ENCODE data around the gene USP33. TPM values are rescaled to one million over a fixed set of nuclear protein-coding genes. Genes with fewer than 3 reads are reported as not detected.
"Not testable (repeated sequence)": the region's sequence is repeated elsewhere in the genome, so short reads cannot be mapped to it uniquely, and the experiment has no call there.

The USP33 gene
- total RNA-seq = 87.1 TPM

DNA sequence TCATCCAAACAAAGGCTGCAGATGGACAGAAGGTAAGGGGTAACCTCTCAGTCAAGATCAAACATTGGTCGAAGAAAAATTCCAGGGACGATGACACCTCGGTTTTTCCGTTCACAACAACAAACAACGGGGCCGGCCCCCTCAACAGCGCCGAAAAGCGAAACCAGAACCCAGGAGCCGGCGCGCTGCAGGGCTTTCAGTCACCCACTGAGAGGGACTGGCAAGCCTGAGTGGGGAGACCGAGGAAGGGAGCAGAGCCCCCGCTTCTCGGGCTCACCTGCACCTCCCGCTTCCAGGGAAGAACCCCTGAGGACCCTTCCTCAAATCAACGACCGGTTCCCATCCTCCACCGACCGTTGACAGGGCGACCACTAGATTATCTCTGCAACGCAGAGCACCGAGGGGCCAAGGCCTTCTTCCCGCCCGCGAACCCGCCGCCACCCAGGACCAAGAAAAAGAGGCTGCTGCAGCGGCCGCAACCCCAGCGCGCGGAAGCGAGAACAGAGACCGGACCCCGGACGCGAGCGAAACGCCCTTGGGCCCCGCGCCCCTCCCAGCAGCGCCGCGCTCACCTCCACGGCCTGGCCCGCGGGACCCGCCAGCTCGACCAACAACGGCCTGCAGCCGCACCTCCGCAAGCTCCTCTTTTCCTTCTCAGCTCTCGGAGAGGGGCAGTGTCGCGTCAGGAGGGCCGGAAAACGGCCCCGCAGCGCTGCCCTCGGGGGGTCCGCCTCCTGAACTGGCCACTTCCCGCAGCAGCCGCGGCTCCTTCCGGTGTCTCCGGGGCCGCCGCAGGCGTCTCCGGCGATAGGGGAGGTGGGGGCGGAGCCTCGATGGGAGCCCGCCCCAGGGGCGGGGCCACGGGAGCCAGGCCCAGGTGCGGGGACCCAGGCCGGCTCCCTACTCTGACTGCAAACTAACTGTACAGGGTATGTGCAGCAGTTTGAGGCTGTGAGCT, at the start of gene USP33:
TSS of gene USP33 (minus strand) at position 782 of the 958 bp plus-strand sequence. CDS start 18,155 bp downstream, outside the sequence.
- DNase-seq (ENCODE audit: low spot score) (peak; percentile 94), ATAC-seq (peak; percentile 98)
- intact Hi-C loops (cut with DNase I) = no loop called here

DNA sequence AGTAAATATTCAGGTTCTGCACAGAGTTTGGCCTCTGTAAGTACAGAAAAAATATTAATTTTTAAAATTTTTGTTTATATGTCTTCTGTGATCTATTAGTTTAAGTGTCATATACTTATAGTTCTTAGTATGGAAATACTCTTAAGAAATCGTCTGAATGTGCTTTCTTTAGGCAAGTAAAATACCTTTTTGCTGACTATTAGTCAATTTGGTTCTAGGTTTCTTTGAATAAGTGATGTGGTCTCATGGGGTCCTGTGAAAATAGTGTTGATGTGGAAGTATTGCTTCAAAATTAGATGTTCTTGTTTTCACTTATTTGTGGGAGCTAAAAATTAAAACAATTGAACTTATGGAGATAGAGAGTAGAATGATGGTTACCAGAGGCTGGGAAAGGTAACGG, 43.7 kb upstream of the USP33 start:
- intact Hi-C loops (cut with DNase I) = no loop called here
- ATAC-seq = no peak

DNA sequence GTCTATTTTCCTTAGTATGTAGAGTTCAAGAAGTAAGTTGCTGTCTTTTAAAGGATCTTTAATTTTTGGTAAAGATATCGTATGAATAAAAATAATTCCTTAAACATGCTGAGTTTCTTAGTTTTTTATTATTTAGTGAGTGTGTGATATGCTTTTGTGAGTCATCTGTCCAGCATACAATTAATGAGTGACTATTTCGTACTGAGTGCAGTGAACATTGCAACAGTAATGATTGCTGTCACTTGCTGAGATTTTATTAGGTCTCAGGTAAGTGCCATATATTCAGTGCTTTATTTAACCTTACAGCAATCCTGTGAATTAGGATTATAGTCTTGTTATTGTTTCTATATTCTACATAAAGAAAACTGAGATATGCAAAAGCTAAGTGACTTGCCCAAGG, 42.4 kb upstream of the USP33 start:
- DNase-seq (ENCODE audit: low spot score) (no peak), ATAC-seq (no peak)
- intact Hi-C loops (cut with DNase I) = no loop called here

More for the DNA sequence above, 43.7 kb upstream of the USP33 start:
- DNase-seq (ENCODE audit: low spot score) = no peak

DNA sequence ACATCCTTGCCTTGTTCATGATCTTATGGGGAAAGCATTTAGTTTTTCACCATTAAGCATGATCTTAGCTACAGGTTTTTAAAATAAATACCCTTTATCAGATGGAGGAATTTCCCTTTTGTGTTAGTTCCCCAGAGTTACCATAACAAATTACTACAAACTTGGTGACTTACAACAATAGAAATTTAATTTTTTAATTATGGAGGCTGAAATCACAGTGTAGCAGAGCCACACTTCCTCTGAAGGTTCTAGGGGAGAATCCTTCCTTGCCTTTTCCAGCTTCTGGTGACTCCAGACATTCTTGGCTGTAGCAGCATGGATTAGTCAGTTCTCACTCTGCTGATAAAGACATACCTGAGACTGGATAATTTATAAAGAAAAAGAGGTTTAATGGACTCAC, 38.3 kb upstream of the USP33 start:
- DNase-seq (ENCODE audit: low spot score) (no peak), ATAC-seq (no peak)
- intact Hi-C loops (cut with DNase I) = no loop called here

DNA sequence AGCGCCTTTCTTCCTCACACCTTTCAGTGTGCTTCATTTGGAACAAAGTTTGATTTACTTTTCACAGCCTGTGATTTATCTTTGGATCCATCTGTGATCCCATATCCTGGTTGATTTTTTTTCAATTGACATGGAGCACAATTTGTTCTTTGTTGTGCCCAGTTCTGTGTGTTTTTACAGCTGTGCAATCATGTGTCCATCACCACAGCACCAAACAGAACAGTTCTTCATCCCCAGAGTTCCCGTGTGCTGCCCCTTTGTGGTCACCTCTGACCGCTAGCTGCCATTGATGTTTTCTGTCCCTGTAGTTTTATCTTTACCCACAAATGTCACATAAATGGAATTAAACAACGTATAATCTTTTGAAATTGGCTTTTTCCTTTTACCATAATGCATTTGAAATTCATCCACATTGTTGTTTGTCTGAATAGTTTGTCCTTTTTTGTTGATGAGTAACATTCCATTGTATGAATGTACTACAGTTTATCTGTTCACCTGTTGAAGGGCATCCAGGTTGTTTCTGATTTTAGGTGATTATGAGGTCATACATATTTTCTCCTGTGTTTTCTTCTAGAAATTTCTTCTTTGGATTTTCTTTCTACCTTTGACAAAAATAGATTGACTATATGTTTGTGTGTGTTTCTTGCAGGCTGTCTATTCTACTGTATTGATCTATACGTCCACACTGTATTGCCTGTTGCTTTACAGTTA, 37.2 kb upstream of the USP33 start:
- no peak for DNase-seq (ENCODE audit: low spot score)
- intact Hi-C loops (cut with DNase I) = no loop called here
- peak; percentile 96 for ATAC-seq

DNA sequence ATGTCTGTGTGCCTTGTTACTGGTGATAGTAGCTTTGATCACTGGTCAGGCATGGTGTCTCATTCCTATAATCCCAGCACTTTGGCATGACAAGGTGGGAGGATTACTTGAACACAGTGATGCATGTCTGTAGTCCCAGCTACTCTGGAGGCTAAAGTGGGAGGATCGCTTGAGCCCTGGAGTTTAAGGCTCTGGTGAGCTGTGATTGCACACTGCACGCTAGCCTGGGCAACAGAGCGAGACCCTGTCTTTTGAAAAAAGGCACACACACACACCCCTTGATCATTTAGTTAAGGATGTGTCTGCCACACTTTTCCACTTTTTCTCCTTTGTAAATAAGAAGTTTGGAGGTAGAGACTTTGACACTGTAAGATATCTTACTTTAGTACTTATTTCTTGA, 34.9 kb upstream of the USP33 start:
- ATAC-seq (no peak), DNase-seq (ENCODE audit: low spot score) (no peak)
- intact Hi-C loops (cut with DNase I) = no loop called here

DNA sequence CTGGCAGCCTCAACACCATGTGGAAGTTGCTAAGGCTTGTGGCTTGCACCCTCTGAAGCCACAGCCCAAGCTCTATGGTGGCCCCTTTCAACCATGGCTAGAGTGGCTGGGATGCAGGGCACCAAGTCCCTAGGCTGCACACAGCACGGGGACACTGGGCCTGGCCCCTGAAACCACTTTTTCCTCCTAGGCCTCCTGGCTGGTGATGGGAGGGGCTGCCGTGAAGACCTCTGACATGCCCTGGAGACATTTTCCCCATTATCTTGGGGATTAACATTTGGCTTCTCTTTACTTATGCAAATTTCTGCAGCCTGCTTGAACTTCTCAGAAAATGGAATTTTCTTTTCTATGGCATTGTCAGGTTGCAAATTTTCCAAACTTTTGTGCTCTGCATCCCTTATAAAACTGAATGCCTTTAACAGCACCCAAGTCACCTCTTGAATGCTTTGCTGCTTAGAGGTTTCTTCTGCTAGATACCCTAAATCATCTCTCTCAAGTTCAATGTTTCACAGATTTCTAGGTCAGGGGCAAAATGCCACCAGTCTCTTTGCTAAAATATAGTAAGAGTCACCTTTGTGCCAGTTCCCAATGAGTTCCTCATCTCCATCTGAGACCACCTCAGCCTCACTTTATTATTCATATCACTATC, 26.6 kb upstream of the USP33 start:
- not testable (repeated sequence) for ATAC-seq

DNA sequence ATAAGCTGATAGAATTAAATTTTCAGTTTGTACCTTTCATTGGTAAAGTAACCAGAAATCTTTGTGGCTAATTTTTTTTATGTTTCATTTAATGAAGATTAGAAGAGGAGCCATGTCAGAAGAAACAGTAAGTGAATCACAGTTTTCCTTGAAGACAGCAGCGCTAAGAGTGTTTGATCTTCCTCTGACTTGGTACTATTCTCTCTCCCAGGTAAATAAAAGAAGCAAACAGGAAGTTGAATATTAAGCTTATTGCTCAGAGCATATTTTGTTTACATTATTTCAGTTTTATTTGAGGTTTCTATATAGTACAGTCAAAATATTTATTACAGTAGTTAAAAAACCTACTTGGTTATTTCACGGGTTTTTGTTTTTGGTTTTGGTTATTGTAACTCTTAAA, 23.5 kb upstream of the USP33 start:
- no peak for DNase-seq (ENCODE audit: low spot score)
- intact Hi-C loops (cut with DNase I) = no loop called here
- ATAC-seq = no peak

More for the DNA sequence above, 26.6 kb upstream of the USP33 start:
- intact Hi-C loops (cut with DNase I); DNase-seq (ENCODE audit: low spot score): not testable (repeated sequence)

DNA sequence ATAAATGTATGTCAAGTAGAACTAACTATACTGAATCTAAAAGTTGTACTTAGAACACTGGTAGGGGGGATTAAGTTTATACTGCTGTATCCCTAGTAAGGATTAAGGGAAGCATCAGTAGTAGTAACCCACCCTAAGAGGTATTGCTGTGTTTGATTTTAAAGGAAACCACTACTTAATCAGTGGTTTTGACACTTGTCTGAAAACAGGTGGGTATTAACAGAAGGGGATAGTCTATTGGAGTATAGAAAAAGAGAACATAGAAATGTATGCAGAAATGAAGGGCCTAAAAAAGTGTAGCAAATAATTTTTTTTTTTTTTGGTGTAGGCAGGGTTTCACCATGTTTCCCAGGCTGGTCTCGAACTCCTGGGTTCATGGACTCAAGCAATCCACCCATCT, 22.0 kb upstream of the USP33 start:
- DNase-seq (ENCODE audit: low spot score) (no peak), ATAC-seq (no peak)
- intact Hi-C loops (cut with DNase I) = no loop called here

DNA sequence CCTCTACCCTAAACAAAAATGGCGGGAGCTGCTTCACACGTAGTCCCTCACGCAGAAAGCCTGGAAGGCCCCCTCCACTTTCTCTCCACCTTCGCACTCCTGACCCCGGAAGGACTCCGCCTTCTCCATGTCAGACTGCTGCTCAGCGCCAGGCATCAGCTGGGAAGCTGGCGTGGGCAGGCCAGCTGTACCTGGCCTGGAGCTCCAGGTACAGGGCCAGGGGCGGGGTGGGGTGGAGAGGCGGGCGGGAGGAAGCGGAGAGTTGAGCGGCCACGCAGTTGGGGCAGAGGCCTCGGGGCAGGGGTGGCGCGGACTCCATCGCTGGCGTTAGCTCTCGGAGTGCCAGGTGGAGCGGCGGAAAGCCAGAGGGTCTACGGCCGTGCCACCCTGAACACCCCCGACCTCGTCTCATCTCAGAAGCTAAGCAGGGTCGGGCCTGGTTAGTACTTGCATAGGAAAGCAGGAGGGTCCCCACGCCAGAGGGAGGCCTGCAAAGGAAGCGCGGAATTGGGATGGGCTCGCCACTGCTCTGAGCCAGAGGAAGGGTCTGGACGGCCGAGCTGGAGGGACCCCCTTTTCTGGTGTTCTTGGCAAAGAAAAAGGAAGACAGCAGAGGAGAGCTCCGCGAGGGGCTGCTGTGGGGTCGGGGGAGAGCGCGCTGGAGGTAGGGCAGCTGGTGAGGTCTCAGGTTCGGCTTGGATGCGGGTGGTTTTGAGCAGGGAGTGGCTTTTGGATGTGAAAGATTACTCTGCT, 20.1 kb upstream of the USP33 start, which contains the start of gene MIGA1:
TSS of gene MIGA1 (plus strand) at position 121 of the 753 bp plus-strand sequence. CDS start 3,604 bp downstream, outside the sequence.
- intact Hi-C loops (cut with DNase I) = no loop called here
- ATAC-seq (peak; percentile 99), DNase-seq (ENCODE audit: low spot score) (peak; percentile 92)

DNA sequence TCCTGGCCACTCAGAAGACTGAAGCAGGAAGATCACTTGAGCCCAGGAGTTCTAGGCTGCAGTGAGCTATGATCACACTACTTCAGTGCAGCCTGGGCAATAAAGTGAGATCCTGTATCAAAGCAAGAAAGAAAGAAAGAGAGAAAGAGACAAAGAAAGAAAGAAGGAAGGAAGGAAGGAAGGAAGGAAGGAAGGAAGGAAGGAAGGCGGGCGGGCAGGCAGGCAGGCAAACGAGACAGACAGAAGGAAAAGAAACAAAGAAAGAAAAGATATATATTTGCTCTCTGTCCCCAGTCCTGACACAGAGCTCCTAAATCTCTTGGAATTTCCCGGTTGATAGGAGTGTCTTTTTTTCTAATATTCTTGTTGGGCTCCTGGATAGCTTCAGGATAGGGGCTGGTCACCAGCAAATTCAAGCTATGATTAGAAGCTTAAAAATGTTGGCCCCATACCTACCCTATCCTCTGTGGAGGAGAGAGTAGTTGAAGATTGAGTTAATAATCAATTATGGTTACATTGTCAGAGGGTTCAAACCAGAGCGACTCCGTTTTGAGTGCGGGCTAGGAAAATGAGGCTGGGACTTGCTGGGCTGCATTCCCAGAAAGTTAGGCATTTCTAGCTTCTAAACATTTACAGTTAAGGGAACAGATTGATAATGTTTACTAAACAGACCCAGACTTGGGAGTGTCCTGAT, 16.5 kb upstream of the USP33 start:
- no peak for ATAC-seq
- intact Hi-C loops (cut with DNase I) = no loop called here

DNA sequence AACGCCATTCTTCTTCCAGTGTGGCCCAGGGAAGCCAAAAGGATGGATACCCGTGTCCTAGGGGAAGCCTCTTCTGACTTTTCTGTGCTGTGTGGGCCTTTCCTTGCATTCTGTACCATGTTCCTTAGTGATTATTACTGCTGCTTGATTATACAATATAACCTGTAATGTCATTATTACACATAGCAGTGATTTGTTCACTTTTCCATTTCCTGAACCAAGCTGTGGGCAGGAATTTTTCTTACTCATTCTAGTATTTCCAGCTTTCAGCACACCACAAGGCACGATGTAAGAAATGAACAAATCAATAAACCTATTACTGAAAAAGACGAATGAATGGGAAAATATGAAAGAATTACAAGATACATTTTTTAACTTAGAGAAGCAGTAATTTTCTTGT, 8.4 kb upstream of the USP33 start:
- no peak for DNase-seq (ENCODE audit: low spot score)
- intact Hi-C loops (cut with DNase I) = no loop called here
- no peak for ATAC-seq

More for the DNA sequence above, 16.5 kb upstream of the USP33 start:
- no peak for DNase-seq (ENCODE audit: low spot score)

DNA sequence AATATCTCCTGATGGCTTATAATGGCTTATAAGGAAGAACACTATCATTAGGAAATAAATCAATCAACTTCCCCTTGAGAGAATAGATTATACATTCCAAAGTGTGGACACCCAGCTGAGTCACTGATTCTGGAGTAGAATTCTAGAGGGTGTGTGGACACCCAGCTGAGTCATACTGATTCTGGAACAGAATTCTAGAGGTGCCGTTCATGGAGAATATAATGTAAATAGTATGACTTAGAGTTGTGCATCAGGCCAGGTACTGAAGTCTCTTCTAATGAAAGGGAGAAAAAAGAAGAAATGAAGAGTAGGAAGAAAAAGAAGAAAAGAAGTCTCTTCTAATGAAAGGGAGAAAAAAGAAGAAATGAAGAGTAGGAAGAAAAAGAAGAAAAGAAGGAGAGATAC, 2.4 kb upstream of the USP33 start:
- ATAC-seq = no peak
- no peak for DNase-seq (ENCODE audit: low spot score)
- intact Hi-C loops (cut with DNase I) = no loop called here

DNA sequence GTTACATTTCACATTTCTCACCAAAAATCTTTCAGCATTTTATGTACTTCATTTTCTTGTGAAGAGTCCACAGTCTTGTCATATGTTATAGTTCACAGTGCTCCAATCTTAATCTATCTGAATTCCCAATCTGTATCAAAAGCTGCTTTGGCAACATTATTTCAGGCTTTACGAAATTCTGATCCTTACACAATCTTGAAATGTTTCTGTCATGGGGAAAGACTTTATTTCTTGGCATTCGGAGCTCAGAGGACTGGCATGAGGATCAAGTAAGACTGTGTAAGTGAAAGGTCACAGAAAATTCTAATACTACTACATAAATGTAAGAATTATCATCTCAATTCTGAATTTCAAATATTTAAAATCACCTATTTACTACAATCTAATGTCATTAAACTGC, 2.0 kb downstream of the USP33 start:
- peak; percentile 47 for ATAC-seq
- intact Hi-C loops (cut with DNase I) = no loop called here
- DNase-seq (ENCODE audit: low spot score) = no peak

DNA sequence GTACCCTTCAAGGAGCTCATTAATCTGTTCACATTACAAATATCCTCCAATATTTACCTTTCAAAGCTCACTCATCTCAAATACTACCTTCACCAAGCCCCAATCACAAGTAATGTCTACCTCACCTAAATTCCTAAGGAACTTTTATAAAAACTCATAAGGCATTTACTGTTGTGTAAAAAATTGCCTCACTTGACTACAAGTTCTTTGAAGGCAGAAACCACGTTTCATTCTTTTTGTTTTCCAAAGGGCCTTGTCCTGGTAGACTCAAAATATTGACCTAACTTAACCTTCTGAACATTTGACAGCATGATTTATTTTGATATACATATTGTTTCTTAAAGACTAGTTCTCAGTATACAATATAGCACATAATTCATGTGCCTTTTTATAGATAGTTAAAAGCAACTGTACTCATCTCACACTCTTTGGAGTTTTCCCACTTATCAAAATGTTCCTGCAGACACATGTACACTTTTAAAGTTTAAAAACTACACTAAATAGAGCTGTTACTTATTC, 2.5 kb downstream of the USP33 start:
- ATAC-seq = no peak
- intact Hi-C loops (cut with DNase I) = no loop called here
- no peak for DNase-seq (ENCODE audit: low spot score)

DNA sequence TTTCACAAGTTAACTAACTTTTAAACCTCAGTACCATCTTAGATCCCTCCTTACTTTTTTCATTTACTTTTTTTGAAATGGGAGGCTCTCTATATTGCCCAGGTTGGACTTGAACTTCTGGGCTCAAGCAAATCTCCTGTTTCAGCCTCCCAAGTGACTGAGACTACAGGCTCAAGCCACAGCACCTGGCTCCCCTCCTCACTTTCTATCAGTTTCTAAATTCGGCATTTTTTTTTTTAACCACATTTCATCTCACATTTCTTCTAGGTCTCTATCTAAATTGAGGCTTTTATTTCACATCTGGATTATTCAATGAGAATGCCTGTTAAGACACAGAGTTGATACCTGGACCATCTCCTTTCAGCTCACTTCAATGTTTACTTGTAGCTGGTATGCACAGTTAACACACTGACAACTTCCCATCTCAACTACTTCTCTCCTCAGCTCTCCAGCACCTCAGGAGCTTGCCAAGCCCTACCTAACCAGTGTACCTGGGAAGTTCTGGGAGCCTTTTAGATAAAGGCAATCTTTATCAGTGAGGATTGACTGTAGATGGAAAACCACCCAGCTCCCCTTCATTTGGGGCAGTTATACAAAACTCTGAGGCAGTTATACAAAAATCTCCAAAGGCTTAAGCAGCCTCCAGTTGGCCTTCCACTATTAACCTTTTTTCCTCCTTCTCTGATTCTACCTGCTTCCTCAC, 3.4 kb downstream of the USP33 start:
- DNase-seq (ENCODE audit: low spot score) (no peak), ATAC-seq (no peak)
- intact Hi-C loops (cut with DNase I) = no loop called here

DNA sequence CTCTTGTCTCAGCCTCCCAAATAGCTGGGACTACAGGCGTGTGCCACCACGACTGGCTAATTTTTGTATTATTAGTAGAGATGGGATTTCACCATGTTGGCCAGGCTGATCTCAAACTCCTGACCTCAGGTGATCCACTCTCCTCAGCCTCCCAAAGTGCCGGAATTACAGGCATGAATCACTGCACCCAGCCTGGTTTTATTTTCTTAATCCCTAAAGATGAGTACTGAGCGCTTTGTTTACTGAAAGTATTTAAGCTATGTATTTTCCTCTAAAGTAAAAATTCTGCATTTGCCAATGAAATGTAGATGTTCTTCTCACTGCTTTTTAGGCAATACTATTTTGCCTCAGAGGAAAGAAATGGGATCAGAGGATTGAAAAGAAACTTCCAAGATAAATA, 10.2 kb downstream of the USP33 start:
- DNase-seq (ENCODE audit: low spot score); ATAC-seq; intact Hi-C loops (cut with DNase I): not testable (repeated sequence)

Data from sciatic nerve (tissue), 2 donors.